ENCODE measurements around the gene GNG7. TPM values are rescaled to one million over a fixed set of nuclear protein-coding genes. Genes with fewer than 3 reads are reported as not detected.
A peak's percentile ranks its signal among the peaks of the same experiment; 100 is the strongest.

Gene GNG7
- total RNA-seq, 1 donor from 2014 or later = 5.1 TPM

GRCh38 chr19:2492870-2493269 is 209.6 kb downstream of the GNG7 start:
- Mint-ChIP-seq H3K4me1 (ENCODE audit: unreplicated experiment) (peaks cover 59% of the 10 kb centered on the region), H3K36me3 (ENCODE audit: unreplicated experiment) (no peaks in the 10 kb centered on the region), H3K27ac (ENCODE audit: unreplicated experiment) (peak overlapping the region; percentile 96), H3K4me3 (ENCODE audit: unreplicated experiment) (no peak overlapping the region), H3K27me3 (ENCODE audit: unreplicated experiment) (no peaks in the 10 kb centered on the region), H3K9me3 (ENCODE audit: unreplicated experiment) (no peaks in the 10 kb centered on the region)
- DNase-seq (ENCODE audit: extremely low spot score, unreplicated experiment) = no peak
- no peak for TF ChIP-seq CTCF (IDR thresholded peaks at IDR 0.05)

GRCh38 chr19:2491130-2491801 is 211.2 kb downstream of the GNG7 start:
- Mint-ChIP-seq H3K27me3 (ENCODE audit: unreplicated experiment) (no peaks in the 10 kb centered on the region), H3K4me1 (ENCODE audit: unreplicated experiment) (peaks cover 64% of the 10 kb centered on the region), H3K9me3 (ENCODE audit: unreplicated experiment) (no peaks in the 10 kb centered on the region), H3K27ac (ENCODE audit: unreplicated experiment) (peak overlapping the region; percentile 96), H3K36me3 (ENCODE audit: unreplicated experiment) (no peaks in the 10 kb centered on the region), H3K4me3 (ENCODE audit: unreplicated experiment) (peak overlapping the region; percentile 43)
- no peak for DNase-seq (ENCODE audit: extremely low spot score, unreplicated experiment)
- TF ChIP-seq CTCF (IDR thresholded peaks at IDR 0.05) = no peak

- no peak for DNase-seq (ENCODE audit: extremely low spot score, unreplicated experiment)
- H3K4me1 Mint-ChIP-seq (ENCODE audit: unreplicated experiment) = peaks cover 60% of the 10 kb centered on the region
- H3K4me3 Mint-ChIP-seq (ENCODE audit: unreplicated experiment) = no peak overlapping the region
- H3K27ac Mint-ChIP-seq (ENCODE audit: unreplicated experiment) = peak overlapping the region; percentile 96
- no peak for TF ChIP-seq CTCF (IDR thresholded peaks at IDR 0.05)
- no peaks in the 10 kb centered on the region for H3K9me3 Mint-ChIP-seq (ENCODE audit: unreplicated experiment)
- no peaks in the 10 kb centered on the region for H3K27me3 Mint-ChIP-seq (ENCODE audit: unreplicated experiment)
- no peaks in the 10 kb centered on the region for H3K36me3 Mint-ChIP-seq (ENCODE audit: unreplicated experiment)
These were observed 211.8 kb downstream of the GNG7 start for GRCh38 chr19:2490659-2491058.

- no peak for DNase-seq (ENCODE audit: extremely low spot score, unreplicated experiment)
- Mint-ChIP-seq H3K27me3 (ENCODE audit: unreplicated experiment) (no peaks in the 10 kb centered on the region), H3K4me1 (ENCODE audit: unreplicated experiment) (peaks cover 52% of the 10 kb centered on the region), H3K9me3 (ENCODE audit: unreplicated experiment) (no peaks in the 10 kb centered on the region), H3K4me3 (ENCODE audit: unreplicated experiment) (no peak overlapping the region), H3K27ac (ENCODE audit: unreplicated experiment) (no peak overlapping the region), H3K36me3 (ENCODE audit: unreplicated experiment) (no peaks in the 10 kb centered on the region)
- TF ChIP-seq CTCF (IDR thresholded peaks at IDR 0.05) = no peak
These were observed 213.4 kb downstream of the GNG7 start for GRCh38 chr19:2488942-2489731.

- TF ChIP-seq CTCF (IDR thresholded peaks at IDR 0.05) = no peak
- H3K27me3 Mint-ChIP-seq (ENCODE audit: unreplicated experiment) = no peaks in the 10 kb centered on the region
- peaks cover 45% of the 10 kb centered on the region for H3K4me1 Mint-ChIP-seq (ENCODE audit: unreplicated experiment)
- no peaks in the 10 kb centered on the region for H3K9me3 Mint-ChIP-seq (ENCODE audit: unreplicated experiment)
- no peak overlapping the region for H3K4me3 Mint-ChIP-seq (ENCODE audit: unreplicated experiment)
- H3K36me3 Mint-ChIP-seq (ENCODE audit: unreplicated experiment) = no peaks in the 10 kb centered on the region
- no peak for DNase-seq (ENCODE audit: extremely low spot score, unreplicated experiment)
- H3K27ac Mint-ChIP-seq (ENCODE audit: unreplicated experiment) = no peak overlapping the region
These were observed 214.0 kb downstream of the GNG7 start for GRCh38 chr19:2488405-2488941.
